GM12878 (cell line): ENCODE measurements around the gene CLCNKB. TPM values are rescaled to one million over a fixed set of nuclear protein-coding genes. Genes with fewer than 3 reads are reported as not detected.

Source experiments
- ATAC-seq: fragments of 200-7000 bp; cut with Tn5 transposase; 3 replicates; pipeline ENCODE4 v1.9.1; 2020; ENCODE audit warnings: mild to moderate bottlenecking, moderate library complexity
- BruUV-seq: library from RNA; stranded (reverse); fragments of 400-500 nt; replicated peaks from 2 replicates; lab custom pipeline; 2021; lab: Mats Ljungman, UMichigan
- CTCF ChIA-PET: fragments of 300-600 bp; sonication (Branson Sonifier 250); formaldehyde crosslinking; extraction: SDS; loops from one replicate; lab custom pipeline; 2021; ENCODE audit warnings: inconsistent platforms; lab: Yijun Ruan, JAX
- POLR2A ChIA-PET: fragments of 350-600 bp; formaldehyde crosslinking; extraction: SDS; loops from one replicate; lab custom pipeline; 2021; ENCODE audit warnings: inconsistent platforms; lab: Charles Lee
- RAD21 ChIA-PET: fragments of 300-600 bp; sonication (Branson Sonifier 250); formaldehyde crosslinking; loops from one replicate; lab custom pipeline; 2023; ENCODE audit warnings: antibody characterized with exemption; ENCODE audit not compliant: unreplicated experiment; lab: Charles Lee
- SMC1A ChIA-PET: fragments of 300-600 bp; sonication (Branson Sonifier 250); formaldehyde crosslinking; loops from one replicate; lab custom pipeline; 2023; ENCODE audit not compliant: unreplicated experiment, uncharacterized antibody; lab: Charles Lee
- DNase-seq: peaks from one replicate; pipeline ENCODE4 v3.0.0-alpha.2; 2011; ENCODE audit warnings: low read depth, low spot score
- FAIRE-seq: peaks from 3 replicates; lab custom pipeline; 2011; peaks lifted over from hg19 to GRCh38; lab: Jason Lieb, UNC
- H2AFZ ChIP-seq: 2 replicates; pipeline ENCODE4 v1.6.0; 2011; ENCODE audit warnings: low read depth, low read length, control low read depth; ENCODE audit not compliant: control insufficient read depth
- H3K27ac ChIP-seq: 2 replicates; pipeline ENCODE4 v1.5.1; 2011; ENCODE audit warnings: control low read depth; ENCODE audit not compliant: control insufficient read depth, insufficient read depth
- H3K27me3 ChIP-seq, 2 experiments: replicated peaks in 1 of 2; 2 replicates each; pipeline versions ENCODE4 v1.6.0 to v1.6.1; 2011; ENCODE audit warnings: low read length in 1 of 2; ENCODE audit not compliant: control insufficient read depth in 2 of 2, insufficient read depth in 2 of 2
- H3K36me3 ChIP-seq, 2 experiments: 2 replicates each; pipeline ENCODE4 v1.5.1; 2011; ENCODE audit warnings: low read length in 1 of 2; ENCODE audit not compliant: control insufficient read depth in 2 of 2, insufficient read depth in 2 of 2
- H3K4me1 ChIP-seq: 2 replicates; pipeline ENCODE4 v1.6.1; 2011; ENCODE audit warnings: mild to moderate bottlenecking, low read length, moderate library complexity, mixed read lengths; ENCODE audit not compliant: control insufficient read depth, insufficient read depth
- H3K4me2 ChIP-seq: 2 replicates; pipeline ENCODE4 v1.6.0; 2011; ENCODE audit warnings: control low read depth; ENCODE audit not compliant: control insufficient read depth, insufficient read depth
- H3K4me3 ChIP-seq: fragments of 200-600 bp; sonication (generic); 2 replicates; pipeline ENCODE4 v1.5.1; 2016
- H3K79me2 ChIP-seq: 2 replicates; pipeline ENCODE4 v1.6.0; 2011; ENCODE audit warnings: low read length; ENCODE audit not compliant: control insufficient read depth, insufficient read depth
- H3K9ac ChIP-seq: 2 replicates; pipeline ENCODE4 v1.8.0; 2011; ENCODE audit warnings: low read length, control low read depth, mixed read lengths; ENCODE audit not compliant: control insufficient read depth, insufficient read depth
- H3K9me3 ChIP-seq: replicated peaks from 3 replicates; pipeline ENCODE4 v1.5.1; 2011; ENCODE audit warnings: mild to moderate bottlenecking, low read length; ENCODE audit not compliant: control insufficient read depth, insufficient read depth
- H4K20me1 ChIP-seq: 2 replicates; pipeline ENCODE4 v1.6.0; 2011; ENCODE audit not compliant: control insufficient read depth, insufficient read depth
- BCL11A ChIP-seq: IDR thresholded peaks from 2 replicates; pipeline ENCODE4 v1.6.1; 2011; ENCODE audit warnings: low read depth, low read length
- CHD1 ChIP-seq: IDR thresholded peaks from 2 replicates; pipeline ENCODE4 v1.6.1; 2012; ENCODE audit warnings: low read depth, low read length, improper control_type of control experiment
- CHD2 ChIP-seq: IDR thresholded peaks from 2 replicates; pipeline ENCODE4 v1.6.1; 2011; ENCODE audit warnings: low read depth, low read length, improper control_type of control experiment, borderline replicate concordance
- CREM ChIP-seq: IDR thresholded peaks from 2 replicates; pipeline ENCODE4 v1.6.1; 2014; ENCODE audit warnings: antibody characterized with exemption, low read depth
- DPF2 ChIP-seq: fragments of 450-650 bp; IDR thresholded peaks from 2 replicates; pipeline ENCODE4 v1.6.1; 2017; ENCODE audit warnings: mild to moderate bottlenecking
- EGR1 ChIP-seq, 2 experiments: IDR thresholded peaks; 1 replicate in 1 of 2; 2 replicates in 1 of 2; pipeline ENCODE4 v1.6.1; 2011 to 2012; ENCODE audit warnings: low read depth in 2 of 2, low read length in 2 of 2, borderline replicate concordance in 1 of 2, mild to moderate bottlenecking in 1 of 2, moderate library complexity in 1 of 2
- EZH2 ChIP-seq: IDR thresholded peaks from 2 replicates; pipeline ENCODE4 v1.6.1; 2012; ENCODE audit warnings: low read depth, mild to moderate bottlenecking, control low read depth, inconsistent platforms, low read length, borderline replicate concordance; ENCODE audit not compliant: control insufficient read depth
- FOXM1 ChIP-seq: IDR thresholded peaks from 2 replicates; pipeline ENCODE4 v1.6.1; 2012; ENCODE audit warnings: low read depth, mild to moderate bottlenecking, inconsistent platforms, low read length, moderate library complexity
- KAT2A ChIP-seq: conservative IDR thresholded peaks from 2 replicates; pipeline ENCODE4 v1.6.1; 2011; ENCODE audit warnings: low read depth, low read length; ENCODE audit not compliant: control insufficient read depth
- MEF2A ChIP-seq: IDR thresholded peaks from 2 replicates; pipeline ENCODE4 v1.6.1; 2011; ENCODE audit warnings: low read depth, mild to moderate bottlenecking, low read length, moderate library complexity; ENCODE audit not compliant: insufficient read depth
- SUZ12 ChIP-seq: fragments of 200-600 bp; sonication (generic); IDR thresholded peaks from one replicate; pipeline ENCODE4 v1.6.1; 2018; ENCODE audit warnings: antibody characterized with exemption, mild to moderate bottlenecking; ENCODE audit not compliant: unreplicated experiment
- TCF7 ChIP-seq: IDR thresholded peaks from 2 replicates; pipeline ENCODE4 v1.6.1; 2014; ENCODE audit warnings: antibody characterized with exemption, borderline replicate concordance
- ZBTB33 ChIP-seq: fragments of 450-650 bp; IDR thresholded peaks from 2 replicates; pipeline ENCODE4 v1.6.1; 2017; ENCODE audit warnings: mild to moderate bottlenecking
- WGBS: methylation state at CpG from one replicate; pipeline ENCODE4 v1.1.6; 2016; ENCODE audit warnings: low lambda C conversion rate; ENCODE audit not compliant: insufficient replicate concordance, insufficient coverage; ENCODE audit errors: missing lambda C conversion rate; 5-methylcytosine and 5-hydroxymethylcytosine counted together
- in situ Hi-C: fragments of 300-500 bp; cut with MboI; formaldehyde crosslinking; loops from 9 replicates; pipeline ENCODE4 v1.14.3; 2018; ENCODE audit warnings: mixed read lengths
- intact Hi-C: fragments of 100-400 bp; cut with micrococcal nuclease; formaldehyde crosslinking; loops from one replicate; pipeline ENCODE4 v1.14.2; 2022; ENCODE audit not compliant: unreplicated experiment
- polyA plus RNA-seq, 11 experiments: library from polyadenylated mRNA; depleted of rRNA in 4 of 11; unstranded in 6 of 11; stranded (reverse) in 5 of 11; fragments of >200 nt; fragmentation: Nextera tagmentation in 4 of 11; fragmentation: Illumina TruSeq in 1 of 11; extraction: Ambion mirVana in 4 of 11; extraction: Trizol in 1 of 11; gene quantifications; 1 replicate in 1 of 11; 2 replicates in 10 of 11; pipeline versions ENCODE4 v1.2.1 to v1.2.3, GENCODE V29; 2011 to 2016; ENCODE audit warnings: inconsistent platforms in 2 of 11, missing spikeins in 2 of 11, low read depth in 1 of 11
- total RNA-seq, 4 experiments: library from RNA; depleted of rRNA in 3 of 4; stranded (reverse); fragments of >200 nt in 3 of 4; fragmentation: Illumina TruSeq in 1 of 4; extraction: Trizol in 1 of 4; gene quantifications; 2 replicates each; pipeline versions ENCODE4 v1.2.1 to v1.2.3, GENCODE V29; 2013 to 2021

The CLCNKB gene
- total and polyA plus RNA-seq, 10 of the 15 experiments (the other 5 are each of a cell fraction or from before 2014, with no cell fraction given), result 0.05 TPM; not detected in 9

- H3K9me3 ChIP-seq, result no peaks in the 10 kb centered on the region
- no peak overlapping the region for H3K4me3 ChIP-seq
- no peak for FAIRE-seq
- peaks cover 20% of the 10 kb centered on the region for H3K4me1 ChIP-seq
- H3K36me3 ChIP-seq, result no peaks in the 10 kb centered on the region
- RAD21 ChIA-PET, result interaction anchor here (1.4 kb wide), 1 partner anchor 10 kb away, joined by 3 read pairs; no protein-coding TSS in a partner anchor
- no peak overlapping the region for H2AFZ ChIP-seq
- POLR2A ChIA-PET, result interaction anchor here (0.6 kb wide), 1 partner anchor 221 kb away, joined by 7 read pairs; no protein-coding TSS in a partner anchor
- no peak overlapping the region for H3K4me2 ChIP-seq
- H4K20me1 ChIP-seq, result no peaks in the 10 kb centered on the region
- no TSS peak for BruUV-seq
- no peak for TF ChIP-seq BCL11A
- TF ChIP-seq CHD1, result no peak
- TF ChIP-seq FOXM1, result no peak
- TF ChIP-seq, all 136 proteins: peak for 0
- intact Hi-C loops (no loop called here), in situ Hi-C loops (no loop called here)
- no peak for ATAC-seq
- Histone ChIP-seq H3K27ac (no peak overlapping the region), H3K9ac (no peak overlapping the region), H3K79me2 (no peaks in the 10 kb centered on the region), H3K27me3 (peaks cover 0 to 2% of the 10 kb centered on the region in 2 experiments; a peak in 2 of 4 replicates)
- ChIA-PET CTCF (interaction anchor here (0.6 to 6.4 kb wide), 2 partner anchors 10 to 351 kb away, joined by 4 to 36 read pairs; no protein-coding TSS in a partner anchor), SMC1A (interaction anchor here (0.6 kb wide), 1 partner anchor 793 kb away, joined by 3 read pairs; no protein-coding TSS in a partner anchor)
- 50% methylated on average over 23 of the region's 23 CpGs for WGBS
- no peak for DNase-seq
Measured at GRCh38 chr1:16018749-16019643, 24.6 kb upstream of the CLCNKB start.

GRCh38 chr1:16019644-16020277, 23.8 kb upstream of the CLCNKB start:
- no TSS peak for BruUV-seq
- Histone ChIP-seq H3K4me3 (no peak overlapping the region), H3K9ac (no peak overlapping the region), H4K20me1 (no peaks in the 10 kb centered on the region), H3K36me3 (no peaks in the 10 kb centered on the region), H3K79me2 (no peaks in the 10 kb centered on the region), H3K4me2 (no peak overlapping the region), H3K27me3 (peaks cover 0 to 2% of the 10 kb centered on the region in 2 experiments; a peak in 2 of 4 replicates), H3K27ac (no peak overlapping the region), H3K4me1 (peaks cover 13% of the 10 kb centered on the region), H2AFZ (no peak overlapping the region), H3K9me3 (no peaks in the 10 kb centered on the region)
- SMC1A ChIA-PET, result interaction anchor here (0.6 kb wide), 1 partner anchor 793 kb away, joined by 3 read pairs; no protein-coding TSS in a partner anchor
- ATAC-seq (no peak), DNase-seq (no peak), FAIRE-seq (no peak)
- RAD21 ChIA-PET, result interaction anchor here (1.4 kb wide), 1 partner anchor 11 kb away, joined by 3 read pairs; no protein-coding TSS in a partner anchor
- CTCF ChIA-PET, result interaction anchor here (6.4 kb wide), 1 partner anchor 11 kb away, joined by 36 read pairs; no protein-coding TSS in a partner anchor
- in situ Hi-C loops (no loop called here), intact Hi-C loops (no loop called here)
- WGBS, result 33% methylated on average over 7 of the region's 9 CpGs
- POLR2A ChIA-PET, result interaction anchor here (0.6 kb wide), 1 partner anchor 221 kb away, joined by 7 read pairs; no protein-coding TSS in a partner anchor
- TF ChIP-seq SUZ12, result no peak
- TF ChIP-seq CHD2, result no peak
- TF ChIP-seq KAT2A, result no peak
- no peak for TF ChIP-seq TCF7
- TF ChIP-seq MEF2A, result no peak
- no peak for TF ChIP-seq DPF2
- no peak for TF ChIP-seq ZBTB33
- no peak for TF ChIP-seq EGR1 (IDR thresholded peaks at IDR 0.05; ENCODE audit: borderline replicate concordance in 1 of 2, low read depth in 2 of 2, low read length in 2 of 2)
- no peak for TF ChIP-seq CREM
- no peak for TF ChIP-seq EZH2
